ENCODE measurements around the gene SDK1. TPM values are rescaled to one million over a fixed set of nuclear protein-coding genes. Genes with fewer than 3 reads are reported as not detected.

The SDK1 gene
- total RNA-seq, 1 donor from 2014 or later: 5.4 TPM

GRCh38 chr7:4028221-4028620 lies 727.2 kb downstream of the SDK1 start:
- TF ChIP-seq CTCF (IDR thresholded peaks at IDR 0.05): no peak
- Mint-ChIP-seq H3K27ac (ENCODE audit: unreplicated experiment) (no peak overlapping the region), H3K4me3 (ENCODE audit: unreplicated experiment) (no peak overlapping the region), H3K27me3 (ENCODE audit: unreplicated experiment) (no peaks in the 10 kb centered on the region), H3K4me1 (ENCODE audit: unreplicated experiment) (no peaks in the 10 kb centered on the region), H3K36me3 (ENCODE audit: unreplicated experiment) (no peaks in the 10 kb centered on the region), H3K9me3 (ENCODE audit: unreplicated experiment) (no peaks in the 10 kb centered on the region)
- no peak for DNase-seq (ENCODE audit: extremely low spot score, unreplicated experiment)

DNA sequence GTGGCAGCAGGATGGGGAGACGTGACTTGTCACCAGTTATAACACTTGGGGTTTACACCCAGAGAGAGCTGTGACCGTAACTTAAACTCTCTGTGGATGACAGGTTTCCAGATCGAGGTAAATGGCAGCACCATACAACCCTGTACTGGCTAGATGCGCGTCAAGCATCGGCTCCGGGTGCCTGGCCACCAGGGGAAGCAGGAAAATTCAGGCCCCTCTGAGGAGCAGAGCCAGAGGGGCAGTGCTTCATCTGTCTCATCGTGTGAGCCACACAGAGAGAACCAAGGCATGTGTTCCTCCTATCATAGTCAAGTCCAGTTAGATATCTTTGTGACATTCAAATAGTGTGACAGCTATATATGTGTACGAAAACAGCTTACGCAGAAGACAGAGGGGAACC lies 728.9 kb downstream of the SDK1 start:
- Mint-ChIP-seq H3K4me1 (ENCODE audit: unreplicated experiment) (no peaks in the 10 kb centered on the region), H3K9me3 (ENCODE audit: unreplicated experiment) (no peaks in the 10 kb centered on the region), H3K27me3 (ENCODE audit: unreplicated experiment) (no peaks in the 10 kb centered on the region), H3K27ac (ENCODE audit: unreplicated experiment) (no peak overlapping the region), H3K4me3 (ENCODE audit: unreplicated experiment) (no peak overlapping the region), H3K36me3 (ENCODE audit: unreplicated experiment) (no peaks in the 10 kb centered on the region)
- peak; percentile 80 for DNase-seq (ENCODE audit: extremely low spot score, unreplicated experiment)
- TF ChIP-seq CTCF (IDR thresholded peaks at IDR 0.05): no peak

DNA sequence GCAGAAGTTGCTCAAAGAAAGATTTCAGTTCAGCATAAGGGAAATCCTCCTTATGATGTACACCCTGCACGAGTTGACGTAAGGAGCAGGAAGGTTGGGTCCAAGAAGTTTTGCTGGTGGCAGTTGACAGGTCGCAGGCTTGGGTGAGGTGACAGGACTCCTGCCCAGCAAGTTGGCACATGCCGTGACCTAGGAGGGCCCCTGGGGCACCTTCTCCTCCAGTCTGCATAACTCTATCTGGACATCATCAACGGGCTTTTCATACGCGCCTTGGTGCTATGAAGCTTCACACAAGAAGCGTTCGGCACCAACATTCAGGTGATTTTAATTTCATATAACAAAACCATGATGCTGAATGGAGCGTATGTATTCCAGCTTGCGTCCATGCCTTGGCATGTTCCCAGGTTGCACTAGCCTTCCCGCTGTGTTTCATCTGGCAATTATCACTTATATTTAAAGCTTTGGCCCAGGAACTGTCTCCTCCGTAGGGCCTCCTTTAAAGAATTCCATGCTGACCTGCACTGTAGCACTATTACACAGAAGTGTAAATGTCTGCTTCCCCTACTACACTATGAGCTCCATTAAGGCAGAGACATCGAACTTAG lies 729.4 kb downstream of the SDK1 start:
- peak; percentile 73 for DNase-seq (ENCODE audit: extremely low spot score, unreplicated experiment)
- no peak overlapping the region for H3K4me3 Mint-ChIP-seq (ENCODE audit: unreplicated experiment)
- no peaks in the 10 kb centered on the region for H3K9me3 Mint-ChIP-seq (ENCODE audit: unreplicated experiment)
- H3K36me3 Mint-ChIP-seq (ENCODE audit: unreplicated experiment): no peaks in the 10 kb centered on the region
- no peak for TF ChIP-seq CTCF (IDR thresholded peaks at IDR 0.05)
- H3K27ac Mint-ChIP-seq (ENCODE audit: unreplicated experiment): no peak overlapping the region
- H3K4me1 Mint-ChIP-seq (ENCODE audit: unreplicated experiment): no peaks in the 10 kb centered on the region
- no peaks in the 10 kb centered on the region for H3K27me3 Mint-ChIP-seq (ENCODE audit: unreplicated experiment)

DNA sequence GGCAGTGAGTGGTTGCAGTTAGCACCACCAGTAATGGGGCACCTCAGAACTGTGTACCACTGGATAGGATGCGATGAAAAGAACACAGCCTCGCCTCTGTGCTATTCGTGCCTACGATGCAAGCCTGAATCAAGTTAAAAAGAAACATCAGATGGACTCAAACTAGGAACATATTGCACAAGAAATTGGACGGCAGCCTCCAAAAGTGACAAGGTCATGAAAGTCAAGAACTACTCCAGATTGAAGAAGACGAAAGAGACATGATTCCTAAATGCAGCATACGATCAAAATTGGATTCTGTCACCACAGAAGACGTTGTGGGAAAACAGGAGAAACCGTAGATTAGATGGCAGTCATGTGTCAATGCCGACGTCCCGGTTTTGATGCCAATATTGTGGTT lies 732.9 kb downstream of the SDK1 start:
- Mint-ChIP-seq H3K27me3 (ENCODE audit: unreplicated experiment) (no peaks in the 10 kb centered on the region), H3K27ac (ENCODE audit: unreplicated experiment) (no peak overlapping the region), H3K36me3 (ENCODE audit: unreplicated experiment) (no peaks in the 10 kb centered on the region), H3K9me3 (ENCODE audit: unreplicated experiment) (no peaks in the 10 kb centered on the region), H3K4me3 (ENCODE audit: unreplicated experiment) (no peak overlapping the region), H3K4me1 (ENCODE audit: unreplicated experiment) (no peaks in the 10 kb centered on the region)
- no peak for TF ChIP-seq CTCF (IDR thresholded peaks at IDR 0.05)
- DNase-seq (ENCODE audit: extremely low spot score, unreplicated experiment): no peak

GRCh38 chr7:4037308-4037707 lies 736.3 kb downstream of the SDK1 start:
- H3K27ac Mint-ChIP-seq (ENCODE audit: unreplicated experiment): no peak overlapping the region
- H3K36me3 Mint-ChIP-seq (ENCODE audit: unreplicated experiment): no peaks in the 10 kb centered on the region
- no peak for DNase-seq (ENCODE audit: extremely low spot score, unreplicated experiment)
- no peaks in the 10 kb centered on the region for H3K27me3 Mint-ChIP-seq (ENCODE audit: unreplicated experiment)
- no peaks in the 10 kb centered on the region for H3K9me3 Mint-ChIP-seq (ENCODE audit: unreplicated experiment)
- no peaks in the 10 kb centered on the region for H3K4me1 Mint-ChIP-seq (ENCODE audit: unreplicated experiment)
- H3K4me3 Mint-ChIP-seq (ENCODE audit: unreplicated experiment): no peak overlapping the region
- TF ChIP-seq CTCF (IDR thresholded peaks at IDR 0.05): no peak

Measured in osteocyte (in vitro differentiated cells).